ENCODE measurements around the gene TMCO2.

Gene TMCO2

DNA sequence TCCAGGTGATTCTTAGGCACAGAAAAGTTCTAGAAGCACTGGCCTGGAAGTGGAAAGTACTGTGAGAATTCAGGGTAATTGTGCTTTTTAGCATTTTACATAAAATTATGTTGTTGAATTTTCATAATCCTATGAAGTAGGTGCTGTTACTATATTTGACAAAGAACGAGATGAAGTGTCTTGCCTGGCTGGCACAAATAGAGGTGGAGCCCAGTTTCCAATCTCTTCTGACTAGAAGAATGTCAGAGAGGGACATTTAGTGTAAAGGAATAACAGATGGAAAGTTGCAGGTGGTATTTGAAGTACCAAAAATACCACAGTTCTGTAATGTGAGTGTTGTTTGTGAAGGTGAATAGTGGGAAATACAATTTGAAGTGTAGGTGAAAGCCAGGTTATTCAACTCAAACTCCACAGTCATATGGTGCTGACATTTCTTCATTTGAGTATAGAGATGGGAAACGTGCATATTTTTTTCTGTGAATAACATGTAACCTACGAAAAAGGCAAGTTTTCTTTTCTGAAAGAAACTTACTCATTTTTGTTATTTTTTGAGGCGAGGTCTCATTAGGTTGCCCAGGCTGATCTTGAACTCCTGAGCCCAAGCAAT, 3.5 kb upstream of the TMCO2 start:
- DNase-seq (ENCODE audit: low read depth in 2 of 2), result no peak
- TF ChIP-seq, protein P1, sequence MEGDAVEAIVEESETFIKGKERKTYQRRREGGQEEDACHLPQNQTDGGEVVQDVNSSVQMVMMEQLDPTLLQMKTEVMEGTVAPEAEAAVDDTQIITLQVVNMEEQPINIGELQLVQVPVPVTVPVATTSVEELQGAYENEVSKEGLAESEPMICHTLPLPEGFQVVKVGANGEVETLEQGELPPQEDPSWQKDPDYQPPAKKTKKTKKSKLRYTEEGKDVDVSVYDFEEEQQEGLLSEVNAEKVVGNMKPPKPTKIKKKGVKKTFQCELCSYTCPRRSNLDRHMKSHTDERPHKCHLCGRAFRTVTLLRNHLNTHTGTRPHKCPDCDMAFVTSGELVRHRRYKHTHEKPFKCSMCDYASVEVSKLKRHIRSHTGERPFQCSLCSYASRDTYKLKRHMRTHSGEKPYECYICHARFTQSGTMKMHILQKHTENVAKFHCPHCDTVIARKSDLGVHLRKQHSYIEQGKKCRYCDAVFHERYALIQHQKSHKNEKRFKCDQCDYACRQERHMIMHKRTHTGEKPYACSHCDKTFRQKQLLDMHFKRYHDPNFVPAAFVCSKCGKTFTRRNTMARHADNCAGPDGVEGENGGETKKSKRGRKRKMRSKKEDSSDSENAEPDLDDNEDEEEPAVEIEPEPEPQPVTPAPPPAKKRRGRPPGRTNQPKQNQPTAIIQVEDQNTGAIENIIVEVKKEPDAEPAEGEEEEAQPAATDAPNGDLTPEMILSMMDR (IDR thresholded peaks at IDR 0.05; ENCODE audit: low read depth, low read length), result no peak
- no peak overlapping the region for H3K4me3 ChIP-seq (replicated peaks in 1 of 2; ENCODE audit: low read depth in 2 of 2, low read length in 2 of 2)

DNA sequence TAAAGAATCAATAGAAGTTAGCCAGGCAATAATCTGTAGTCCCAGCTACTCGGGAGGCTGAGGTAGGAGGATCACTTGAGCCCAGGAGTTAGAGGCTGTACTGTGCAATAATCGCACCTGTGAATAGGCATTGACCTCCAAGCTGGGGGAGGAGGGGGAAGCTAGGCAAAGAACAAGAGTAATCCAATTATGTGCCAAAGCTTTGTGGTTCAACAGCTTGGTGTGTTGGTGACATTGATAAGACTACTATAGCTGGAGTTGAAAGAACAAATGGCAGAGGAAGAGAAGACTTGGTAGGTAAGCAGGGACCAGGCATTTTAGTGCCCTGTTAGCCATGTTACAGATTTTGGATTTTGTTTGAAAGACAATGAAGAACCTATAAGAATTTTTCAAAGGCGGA, 2.1 kb upstream of the TMCO2 start:
- no peak overlapping the region for H3K4me3 ChIP-seq (replicated peaks in 1 of 2; ENCODE audit: low read depth in 2 of 2, low read length in 2 of 2)
- no peak for DNase-seq (ENCODE audit: low read depth in 2 of 2)
- TF ChIP-seq, protein P1 (IDR thresholded peaks at IDR 0.05; ENCODE audit: low read depth, low read length), result no peak

DNA sequence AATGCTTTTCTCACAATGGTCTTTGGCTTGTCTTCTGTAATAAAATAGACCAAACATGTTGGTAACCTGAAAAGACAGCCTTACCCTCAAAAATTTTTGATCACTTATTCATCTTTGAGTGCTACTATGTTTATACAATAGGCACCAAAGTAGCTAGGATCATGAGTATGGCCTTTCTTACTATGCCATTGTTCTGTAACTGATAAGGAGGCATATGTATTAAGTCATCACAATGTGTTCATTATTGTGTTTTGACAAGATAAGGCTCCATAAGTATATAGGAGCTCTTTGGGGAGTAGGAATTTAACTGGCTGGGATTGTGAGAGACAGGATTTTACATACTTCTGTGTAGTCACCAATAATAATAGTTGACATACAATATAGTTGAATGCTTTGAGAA, 675 bp downstream of the TMCO2 start:
- TF ChIP-seq, protein P1 (IDR thresholded peaks at IDR 0.05; ENCODE audit: low read depth, low read length), result no peak
- no peak overlapping the region for H3K4me3 ChIP-seq (replicated peaks in 1 of 2; ENCODE audit: low read depth in 2 of 2, low read length in 2 of 2)
- no peak for DNase-seq (ENCODE audit: low read depth in 2 of 2)

DNA sequence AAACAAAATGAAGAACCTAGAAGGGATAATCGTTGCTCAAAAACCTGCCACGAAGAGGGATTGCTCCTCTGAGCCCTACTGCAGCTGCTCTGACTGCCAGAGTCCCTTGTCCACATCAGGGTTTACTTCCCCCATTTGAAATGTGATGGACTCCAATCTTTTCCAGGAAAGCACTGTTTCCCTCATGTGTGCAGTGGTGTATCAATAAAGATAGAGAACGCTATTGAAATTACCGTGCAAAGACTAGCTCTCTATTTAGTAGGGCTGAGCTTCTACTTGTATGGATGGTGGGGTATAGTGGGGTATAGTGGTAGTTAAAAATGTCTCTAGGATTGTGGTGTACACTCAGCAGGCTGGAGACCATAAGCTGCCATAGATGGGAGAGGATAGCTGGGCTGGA, 3.7 kb downstream of the TMCO2 start:
- DNase-seq (ENCODE audit: low read depth in 2 of 2), result no peak
- TF ChIP-seq, protein P1 (IDR thresholded peaks at IDR 0.05; ENCODE audit: low read depth, low read length), result no peak
- no peak overlapping the region for H3K4me3 ChIP-seq (replicated peaks in 1 of 2; ENCODE audit: low read depth in 2 of 2, low read length in 2 of 2)

DNA sequence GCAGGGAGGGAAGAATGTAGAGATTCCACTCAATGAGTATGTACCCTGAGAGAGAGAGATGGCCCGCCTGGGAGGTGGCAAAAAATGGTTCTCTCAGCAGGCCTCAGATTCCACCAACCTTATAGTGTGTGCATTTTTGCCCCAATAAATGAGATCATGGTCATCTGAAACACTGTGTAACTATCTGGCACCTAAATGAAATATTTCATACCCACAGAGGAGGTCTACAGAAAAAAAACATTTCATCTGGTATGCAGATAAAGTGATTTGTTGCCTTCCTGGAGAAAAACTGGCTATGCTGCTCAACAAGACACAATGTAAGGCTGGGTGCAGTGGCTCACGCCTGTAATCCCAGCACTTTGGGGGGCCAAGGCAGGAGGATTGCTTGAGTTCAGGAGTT, 4.9 kb downstream of the TMCO2 start:
- no peak for DNase-seq (ENCODE audit: low read depth in 2 of 2)
- H3K4me3 ChIP-seq (replicated peaks in 1 of 2; ENCODE audit: low read depth in 2 of 2, low read length in 2 of 2), result no peak overlapping the region
- TF ChIP-seq, protein P1 (IDR thresholded peaks at IDR 0.05; ENCODE audit: low read depth, low read length), result no peak

DNA sequence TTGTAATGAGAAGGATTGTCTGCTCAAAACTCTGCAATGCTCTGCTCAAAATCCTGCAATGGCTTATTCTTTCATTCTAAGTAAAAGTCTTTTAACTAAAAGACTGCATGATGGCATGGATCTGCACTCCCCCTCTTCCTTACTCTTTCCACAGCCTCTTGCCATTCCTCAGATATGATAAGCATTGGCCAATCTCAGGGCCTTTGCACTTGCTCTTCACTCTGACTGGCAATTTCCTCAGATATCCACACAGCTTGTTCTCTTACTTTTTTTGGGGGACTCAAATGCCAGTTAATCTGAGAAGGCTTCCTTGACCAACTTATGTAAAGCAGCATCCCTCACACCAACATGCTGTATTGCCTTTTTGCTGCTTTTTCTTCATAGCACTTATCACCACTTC, 7.5 kb downstream of the TMCO2 start:
- TF ChIP-seq, protein P1 (IDR thresholded peaks at IDR 0.05; ENCODE audit: low read depth, low read length), result no peak
- no peak for DNase-seq (ENCODE audit: low read depth in 2 of 2)
- no peak overlapping the region for H3K4me3 ChIP-seq (replicated peaks in 1 of 2; ENCODE audit: low read depth in 2 of 2, low read length in 2 of 2)

Data from cardiac fibroblast (primary cell).